ENCODE results near the gene ZNF688. TPM values are rescaled to one million over a fixed set of nuclear protein-coding genes. Genes with fewer than 3 reads are reported as not detected.

ZNF688 gene
- total and polyA plus RNA-seq, 2 of the 13 experiments (the other 11 are each of a cell fraction or from before 2014, with no cell fraction given): 2.4 to 5.4 TPM

- TF ChIP-seq, protein P1, sequence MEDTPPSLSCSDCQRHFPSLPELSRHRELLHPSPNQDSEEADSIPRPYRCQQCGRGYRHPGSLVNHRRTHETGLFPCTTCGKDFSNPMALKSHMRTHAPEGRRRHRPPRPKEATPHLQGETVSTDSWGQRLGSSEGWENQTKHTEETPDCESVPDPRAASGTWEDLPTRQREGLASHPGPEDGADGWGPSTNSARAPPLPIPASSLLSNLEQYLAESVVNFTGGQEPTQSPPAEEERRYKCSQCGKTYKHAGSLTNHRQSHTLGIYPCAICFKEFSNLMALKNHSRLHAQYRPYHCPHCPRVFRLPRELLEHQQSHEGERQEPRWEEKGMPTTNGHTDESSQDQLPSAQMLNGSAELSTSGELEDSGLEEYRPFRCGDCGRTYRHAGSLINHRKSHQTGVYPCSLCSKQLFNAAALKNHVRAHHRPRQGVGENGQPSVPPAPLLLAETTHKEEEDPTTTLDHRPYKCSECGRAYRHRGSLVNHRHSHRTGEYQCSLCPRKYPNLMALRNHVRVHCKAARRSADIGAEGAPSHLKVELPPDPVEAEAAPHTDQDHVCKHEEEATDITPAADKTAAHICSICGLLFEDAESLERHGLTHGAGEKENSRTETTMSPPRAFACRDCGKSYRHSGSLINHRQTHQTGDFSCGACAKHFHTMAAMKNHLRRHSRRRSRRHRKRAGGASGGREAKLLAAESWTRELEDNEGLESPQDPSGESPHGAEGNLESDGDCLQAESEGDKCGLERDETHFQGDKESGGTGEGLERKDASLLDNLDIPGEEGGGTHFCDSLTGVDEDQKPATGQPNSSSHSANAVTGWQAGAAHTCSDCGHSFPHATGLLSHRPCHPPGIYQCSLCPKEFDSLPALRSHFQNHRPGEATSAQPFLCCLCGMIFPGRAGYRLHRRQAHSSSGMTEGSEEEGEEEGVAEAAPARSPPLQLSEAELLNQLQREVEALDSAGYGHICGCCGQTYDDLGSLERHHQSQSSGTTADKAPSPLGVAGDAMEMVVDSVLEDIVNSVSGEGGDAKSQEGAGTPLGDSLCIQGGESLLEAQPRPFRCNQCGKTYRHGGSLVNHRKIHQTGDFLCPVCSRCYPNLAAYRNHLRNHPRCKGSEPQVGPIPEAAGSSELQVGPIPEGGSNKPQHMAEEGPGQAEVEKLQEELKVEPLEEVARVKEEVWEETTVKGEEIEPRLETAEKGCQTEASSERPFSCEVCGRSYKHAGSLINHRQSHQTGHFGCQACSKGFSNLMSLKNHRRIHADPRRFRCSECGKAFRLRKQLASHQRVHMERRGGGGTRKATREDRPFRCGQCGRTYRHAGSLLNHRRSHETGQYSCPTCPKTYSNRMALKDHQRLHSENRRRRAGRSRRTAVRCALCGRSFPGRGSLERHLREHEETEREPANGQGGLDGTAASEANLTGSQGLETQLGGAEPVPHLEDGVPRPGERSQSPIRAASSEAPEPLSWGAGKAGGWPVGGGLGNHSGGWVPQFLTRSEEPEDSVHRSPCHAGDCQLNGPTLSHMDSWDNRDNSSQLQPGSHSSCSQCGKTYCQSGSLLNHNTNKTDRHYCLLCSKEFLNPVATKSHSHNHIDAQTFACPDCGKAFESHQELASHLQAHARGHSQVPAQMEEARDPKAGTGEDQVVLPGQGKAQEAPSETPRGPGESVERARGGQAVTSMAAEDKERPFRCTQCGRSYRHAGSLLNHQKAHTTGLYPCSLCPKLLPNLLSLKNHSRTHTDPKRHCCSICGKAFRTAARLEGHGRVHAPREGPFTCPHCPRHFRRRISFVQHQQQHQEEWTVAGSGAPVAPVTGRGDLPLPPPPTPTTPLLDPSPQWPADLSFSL (CRISPR knock-in tag; IDR thresholded peaks at IDR 0.05): no peak
- TF ChIP-seq ZSCAN20 (CRISPR knock-in tag; IDR thresholded peaks at IDR 0.05; ENCODE audit: borderline replicate concordance): 0 out of 2 replicates have a peak, but pooled peaks have one; percentile 22
- TF ChIP-seq NR2F1 (CRISPR knock-in tag; IDR thresholded peaks at IDR 0.05): peak in 1 of 2 experiments; percentile 57; a peak in 1 of 4 replicates
- 0 out of 2 replicates have a peak, but pooled peaks have one; percentile 15 for TF ChIP-seq ZSCAN25 (CRISPR knock-in tag; IDR thresholded peaks at IDR 0.05)
- TF ChIP-seq MTA1 (CRISPR knock-in tag; IDR thresholded peaks at IDR 0.05; ENCODE audit: borderline replicate concordance): 0 out of 2 replicates have a peak, but pooled peaks have one; percentile 51
- peak; percentile 27; the same call in 1 of the 2 replicates for TF ChIP-seq ZNF329 (CRISPR knock-in tag; IDR thresholded peaks at IDR 0.05; ENCODE audit: low read depth)
- TF ChIP-seq POLR2AphosphoS5 (IDR thresholded peaks at IDR 0.05; ENCODE audit: low read depth, low read length): peak; percentile 47; the same call in 1 of the 2 replicates
- no peak for TF ChIP-seq ZNF343 (CRISPR knock-in tag; IDR thresholded peaks at IDR 0.05)
- TF ChIP-seq PATZ1 (CRISPR knock-in tag; IDR thresholded peaks at IDR 0.05): peak; percentile 45; the same call in 1 of the 2 replicates
- 0 out of 2 replicates have a peak, but pooled peaks have one; percentile 10 for TF ChIP-seq ZNF747 (CRISPR knock-in tag; IDR thresholded peaks at IDR 0.05; ENCODE audit: borderline replicate concordance)
- no peak for TF ChIP-seq DNMT1 (CRISPR knock-in tag; IDR thresholded peaks at IDR 0.05)
- 0 out of 2 replicates have a peak, but pooled peaks have one; percentile 46 for TF ChIP-seq MEF2D (CRISPR knock-in tag; IDR thresholded peaks at IDR 0.05)
- peak; percentile 58; the same call in 1 of the 2 replicates for TF ChIP-seq RXRA (CRISPR knock-in tag; IDR thresholded peaks at IDR 0.05)
- TF ChIP-seq ISL2 (CRISPR knock-in tag; IDR thresholded peaks at IDR 0.05): 0 out of 2 replicates have a peak, but pooled peaks have one; percentile 16
- no peak for TF ChIP-seq LBX2 (CRISPR knock-in tag; IDR thresholded peaks at IDR 0.05; ENCODE audit: borderline replicate concordance)
- peak; percentile 62; the same call in 1 of the 2 replicates for TF ChIP-seq NR2C2 (CRISPR knock-in tag; IDR thresholded peaks at IDR 0.05; ENCODE audit: borderline replicate concordance)
- TF ChIP-seq, protein P2, sequence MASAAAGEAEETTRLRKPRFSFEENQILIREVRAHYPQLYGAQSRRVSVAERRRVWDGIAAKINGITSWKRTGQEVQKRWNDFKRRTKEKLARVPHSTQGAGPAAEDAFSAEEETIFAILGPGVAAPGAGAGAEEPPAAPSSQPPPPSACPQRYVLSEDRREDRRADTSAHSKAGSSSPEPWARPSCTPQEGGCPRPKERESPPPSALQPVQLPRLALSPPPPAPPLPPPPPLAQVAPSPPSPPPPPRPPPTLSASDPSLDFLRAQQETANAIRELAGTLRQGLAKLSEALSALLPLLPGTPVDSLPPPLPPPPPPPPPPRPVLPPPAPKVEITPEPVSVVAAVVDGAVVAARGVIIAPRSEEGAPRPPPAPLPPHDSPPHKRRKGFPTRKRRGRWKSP (CRISPR knock-in tag; IDR thresholded peaks at IDR 0.05): 0 out of 2 replicates have a peak, but pooled peaks have one; percentile 21
- peak; percentile 74; the same call in 1 of the 2 replicates for TF ChIP-seq HOXA9 (CRISPR knock-in tag; IDR thresholded peaks at IDR 0.05; ENCODE audit: borderline replicate concordance)
Measured at GRCh38 chr16:30526137-30526822, 45.2 kb downstream of the ZNF688 start, which contains the start of gene ZNF768 (continued).

All from HepG2 (cell line).